Measurements from ENCODE around the gene JARID2. TPM values are rescaled to one million over a fixed set of nuclear protein-coding genes. Genes with fewer than 3 reads are reported as not detected.

Gene JARID2
- total and polyA plus RNA-seq, 2 of the 8 experiments (the other 6 are each of a cell fraction or from before 2014, with no cell fraction given), result 60.1 to 239 TPM

GRCh38 chr6:15433511-15433861 lies 187.6 kb downstream of the JARID2 start:
- H2AK5ac ChIP-seq (ENCODE audit: low read depth, low read length), result no peak overlapping the region
- FAIRE-seq (no peak), DNase-seq (ENCODE audit: low read depth in 1 of 2, low spot score in 2 of 2) (no peak)
- H3K9ac ChIP-seq (replicated peaks in 1 of 4; ENCODE audit: extremely low read depth in 1 of 4, low read depth in 3 of 4, low read length in 3 of 4), result no peak overlapping the region
- peaks cover 64 to 100% of the 10 kb centered on the region in 2 experiments for H3K79me2 ChIP-seq (ENCODE audit: control insufficient read depth in 1 of 2, insufficient read depth in 2 of 2, low read length in 2 of 2)
- peaks cover 22% of the 10 kb centered on the region for H3K79me1 ChIP-seq (ENCODE audit: low read depth, low read length)
- H3K4me1 ChIP-seq (replicated peaks in 1 of 4; ENCODE audit: control insufficient read depth in 3 of 4, insufficient read depth in 4 of 4, low read length in 3 of 4), result peaks cover 21 to 48% (median 39%) of the 10 kb centered on the region in 4 experiments
- H2BK120ac ChIP-seq (replicated peaks; ENCODE audit: low read depth, low read length), result no peak overlapping the region
- H4K5ac ChIP-seq (ENCODE audit: insufficient read length, low read depth, low read length), result no peak overlapping the region
- H4K20me1 ChIP-seq (replicated peaks in 1 of 2; ENCODE audit: control insufficient read depth in 1 of 2, insufficient read depth in 2 of 2, low read length in 2 of 2), result peaks cover 52 to 85% of the 10 kb centered on the region in 2 experiments
- no peak overlapping the region for H2BK20ac ChIP-seq (ENCODE audit: low read length)
- ChIA-PET POLR2A (ENCODE audit: partially characterized antibody) (no interaction called here), CTCF (ENCODE audit: partially characterized antibody) (interaction anchor here (0.7 to 3.1 kb wide), 2 partner anchors 8 to 624 kb away, joined by 4 to 20 read pairs; no protein-coding TSS in a partner anchor)
- no peaks in the 10 kb centered on the region for H3K27me3 ChIP-seq (replicated peaks in 1 of 4; ENCODE audit: control insufficient read depth in 3 of 4, extremely low read depth in 1 of 4, insufficient read depth in 3 of 4, low read length in 3 of 4)
- no peak overlapping the region for H3K4ac ChIP-seq (replicated peaks; ENCODE audit: insufficient read length, low read depth, low read length)
- no peak overlapping the region for H3K27ac ChIP-seq (ENCODE audit: low read depth, low read length)
- H2BK15ac ChIP-seq (ENCODE audit: low read length), result no peak overlapping the region
- H3K23me2 ChIP-seq (ENCODE audit: low read depth, low read length), result no peaks in the 10 kb centered on the region
- no peak overlapping the region for H3K14ac ChIP-seq (ENCODE audit: insufficient read length)
- 67% methylated on average over 2 of the region's 2 CpGs; no CpG with 5 or more reads in 1 of the 2 experiments for WGBS, 2 experiments (ENCODE audit: extremely low coverage in 1 of 2, insufficient coverage in 1 of 2, insufficient read length in 1 of 2, insufficient replicate concordance in 2 of 2, low coverage in 1 of 2, low lambda C conversion rate in 2 of 2, missing lambda C conversion rate in 1 of 2)
- no peaks in the 10 kb centered on the region for H3K9me3 ChIP-seq (ENCODE audit: insufficient read depth in 2 of 2, low read depth in 1 of 2, low read length in 1 of 2)
- H2BK12ac ChIP-seq (ENCODE audit: low read depth, low read length), result no peak overlapping the region
- H3K56ac ChIP-seq (replicated peaks; ENCODE audit: insufficient read length, low read depth, low read length), result no peak overlapping the region
- H3K23ac ChIP-seq (ENCODE audit: insufficient read length), result no peak overlapping the region
- H2BK5ac ChIP-seq (ENCODE audit: low read depth, low read length), result no peak overlapping the region
- no peak overlapping the region for H3K18ac ChIP-seq (ENCODE audit: extremely low read depth, low read length)
- peak overlapping the region in 1 of 2 experiments; percentile 26; a peak in 1 of 4 replicates for H3K4me2 ChIP-seq (ENCODE audit: insufficient read depth in 1 of 2, low read depth in 2 of 2, low read length in 2 of 2)
- no peak overlapping the region for H2AFZ ChIP-seq (ENCODE audit: low read length)
- no peak for TF ChIP-seq POLR2AphosphoS5 (IDR thresholded peaks at IDR 0.05; ENCODE audit: low read depth, low read length)
- TF ChIP-seq RBBP5 (IDR thresholded peaks at IDR 0.05; ENCODE audit: borderline replicate concordance, low read depth, low read length), result no peak
- TF ChIP-seq, protein P1, sequence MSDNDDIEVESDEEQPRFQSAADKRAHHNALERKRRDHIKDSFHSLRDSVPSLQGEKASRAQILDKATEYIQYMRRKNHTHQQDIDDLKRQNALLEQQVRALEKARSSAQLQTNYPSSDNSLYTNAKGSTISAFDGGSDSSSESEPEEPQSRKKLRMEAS (IDR thresholded peaks at IDR 0.05), result no peak
- TF ChIP-seq CEBPB (IDR thresholded peaks at IDR 0.05; ENCODE audit: low read depth, low read length), result peak; percentile 19; the same call in 1 of the 2 replicates
- TF ChIP-seq SIRT6 (IDR thresholded peaks at IDR 0.05; ENCODE audit: low read length), result no peak
- no peak for TF ChIP-seq SP2 (IDR thresholded peaks at IDR 0.05; ENCODE audit: low read length)
- H3K4me3 ChIP-seq (ENCODE audit: extremely low read depth in 1 of 4, insufficient read depth in 2 of 4, low read depth in 3 of 4, low read length in 4 of 4), result no peak overlapping the region
- 0 out of 8 replicates have a peak, but pooled peaks cover 0 to 2% (median 0%) of the 10 kb centered on the region in 4 experiments for H3K36me3 ChIP-seq (ENCODE audit: control insufficient read depth in 2 of 4, insufficient read depth in 4 of 4, low read length in 3 of 4)
- H4K91ac ChIP-seq (replicated peaks; ENCODE audit: insufficient read length, low read length), result no peak overlapping the region
- no peak overlapping the region for H4K8ac ChIP-seq (ENCODE audit: extremely low read depth, insufficient read depth, low read length)
